Fibroblast of skin of abdomen (primary cell): Measurements from ENCODE around the gene HES4. TPM values are rescaled to one million over a fixed set of nuclear protein-coding genes. Genes with fewer than 3 reads are reported as not detected.

Source experiments
- DNase-seq: peaks from one replicate; pipeline ENCODE4 v3.0.0-alpha.2; 2013
- polyA plus RNA-seq, 2 experiments: library from polyadenylated mRNA; unstranded; fragments of 120-200 nt; gene quantifications; one replicate each; pipeline ENCODE4 v1.2.1, GENCODE V29; 2013; ENCODE audit not compliant: insufficient read length in 2 of 2

The HES4 gene
- 3.5 TPM for polyA plus RNA-seq (2013, experiment 1 of 2; ENCODE audit: insufficient read length)
- polyA plus RNA-seq (2013, experiment 2 of 2; ENCODE audit: insufficient read length), result 4.3 TPM

GRCh38 chr1:999725-1000356 lies at the start of gene HES4:
Gene HES4 (minus strand): TSS chr1:1000097. CDS start chr1:999973, 124 bp downstream.
- DNase-seq, result peak; percentile 91

GRCh38 chr1:1048765-1049164 lies 48.9 kb upstream of the HES4 start:
- DNase-seq, result no peak

GRCh38 chr1:1047963-1048362 lies 48.1 kb upstream of the HES4 start:
- DNase-seq, result no peak

- no peak for DNase-seq
Observed at GRCh38 chr1:1047407-1047806, 47.5 kb upstream of the HES4 start.

GRCh38 chr1:1046767-1047166 lies 46.9 kb upstream of the HES4 start:
- no peak for DNase-seq

- no peak for DNase-seq
Observed at GRCh38 chr1:1046243-1046642, 46.3 kb upstream of the HES4 start.

GRCh38 chr1:1045129-1045528 lies 45.2 kb upstream of the HES4 start:
- no peak for DNase-seq

GRCh38 chr1:1044455-1045078 lies 44.7 kb upstream of the HES4 start:
- no peak for DNase-seq

GRCh38 chr1:1043921-1044320 lies 44.0 kb upstream of the HES4 start:
- DNase-seq, result no peak

- DNase-seq, result no peak
Observed at GRCh38 chr1:1043411-1043810, 43.5 kb upstream of the HES4 start.

- no peak for DNase-seq
Observed at GRCh38 chr1:1042835-1043234, 42.9 kb upstream of the HES4 start.

- no peak for DNase-seq
Observed at GRCh38 chr1:1041873-1042272, 42.0 kb upstream of the HES4 start.

GRCh38 chr1:1041092-1041523 lies 41.2 kb upstream of the HES4 start:
- no peak for DNase-seq

- peak; percentile 86 for DNase-seq
Observed at GRCh38 chr1:1040004-1040991, 40.4 kb upstream of the HES4 start.

- DNase-seq, result no peak
Observed at GRCh38 chr1:1039145-1039910, 39.4 kb upstream of the HES4 start.

- DNase-seq, result no peak
Observed at GRCh38 chr1:1038694-1039093, 38.8 kb upstream of the HES4 start.

GRCh38 chr1:1037366-1038327 lies 37.8 kb upstream of the HES4 start:
- no peak for DNase-seq

GRCh38 chr1:1035291-1035943 lies 35.5 kb upstream of the HES4 start:
- no peak for DNase-seq

- DNase-seq, result no peak
Observed at GRCh38 chr1:1034439-1034781, 34.5 kb upstream of the HES4 start.

- no peak for DNase-seq
Observed at GRCh38 chr1:1033731-1034438, 34.0 kb upstream of the HES4 start.
